GM19193 (cell line): ENCODE results near the gene GABARAPL1.

Experiments
- POLR2A ChIP-seq: IDR thresholded peaks from 4 replicates; pipeline ENCODE4 v1.6.1; 2011; ENCODE audit not compliant: insufficient read depth, insufficient read length; ENCODE audit errors: extremely low read depth

GABARAPL1 gene

DNA sequence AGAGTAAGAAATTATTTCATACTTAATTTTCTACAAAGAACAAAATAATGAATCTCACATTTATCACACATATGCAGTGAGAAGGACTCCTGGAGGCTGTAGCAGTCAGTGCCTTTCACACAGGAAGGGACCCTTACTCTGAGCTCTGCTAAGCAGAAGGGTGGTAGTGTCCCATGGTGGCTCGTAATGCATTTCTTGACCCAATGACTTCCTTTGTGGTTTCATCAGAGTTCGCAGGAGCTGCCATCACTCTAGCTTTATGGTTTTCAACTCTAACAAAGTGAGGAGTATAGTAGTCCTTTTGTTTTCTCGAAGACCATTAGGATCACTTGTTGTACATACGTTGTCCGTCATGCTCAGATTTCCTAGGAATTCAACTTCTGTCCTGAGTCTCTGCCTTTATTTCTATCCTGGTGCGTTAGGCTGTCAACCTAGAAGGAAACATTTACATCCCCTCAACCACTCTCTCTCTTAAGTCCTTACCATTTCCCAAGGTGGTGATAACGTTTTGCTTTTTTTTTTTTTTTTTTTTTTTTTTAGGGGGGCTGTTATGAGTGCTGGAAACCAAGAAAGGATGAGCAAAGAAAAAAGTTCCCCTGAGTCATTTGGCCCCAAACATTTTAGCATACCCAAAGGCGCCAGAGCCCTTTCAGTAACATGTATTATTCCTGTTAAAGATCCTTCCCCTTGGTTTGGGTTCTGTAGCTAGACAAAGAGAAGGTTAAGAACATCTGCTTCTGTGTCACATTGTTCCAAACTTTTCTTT lies 37.2 kb downstream of the GABARAPL1 start:
- TF ChIP-seq POLR2A = no peak

DNA sequence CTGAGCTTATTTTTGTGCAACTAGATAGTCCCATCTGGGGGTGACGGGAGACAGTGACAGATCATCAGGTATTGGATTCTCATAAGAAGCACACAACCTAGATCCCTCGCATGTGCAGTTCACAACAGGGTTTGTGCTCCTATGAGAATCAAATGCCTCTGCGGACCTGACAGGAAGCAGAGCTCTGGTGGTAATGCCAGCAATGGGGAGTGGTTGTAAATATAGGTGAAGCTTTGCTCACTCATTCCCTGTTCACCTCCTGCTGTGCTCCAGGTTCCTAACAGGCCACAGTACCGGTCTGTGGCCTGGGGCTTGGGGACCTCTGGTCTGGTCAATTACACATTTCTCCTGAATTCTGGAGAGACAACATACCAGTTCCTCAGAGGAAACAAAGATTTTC lies 39.0 kb downstream of the GABARAPL1 start:
- TF ChIP-seq POLR2A = no peak

DNA sequence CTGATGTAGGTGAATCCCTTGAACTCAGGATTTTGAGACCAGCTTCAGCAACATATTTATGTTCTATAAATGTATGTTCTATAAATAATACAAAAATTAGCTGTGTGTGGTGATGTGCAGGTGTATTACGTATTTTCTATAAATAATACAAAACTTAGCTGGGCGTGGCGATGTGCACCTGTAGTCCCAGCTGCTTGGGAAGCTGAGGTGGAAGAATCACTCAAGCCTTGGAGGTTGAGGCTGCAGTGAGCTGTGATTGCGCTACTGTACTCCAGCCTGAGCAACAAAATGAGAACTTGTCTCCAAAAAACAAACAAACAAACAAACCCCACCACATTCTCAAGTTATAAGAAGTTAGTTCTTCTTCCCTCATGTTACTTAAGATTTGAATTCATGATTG lies 39.5 kb downstream of the GABARAPL1 start:
- TF ChIP-seq POLR2A = no peak

DNA sequence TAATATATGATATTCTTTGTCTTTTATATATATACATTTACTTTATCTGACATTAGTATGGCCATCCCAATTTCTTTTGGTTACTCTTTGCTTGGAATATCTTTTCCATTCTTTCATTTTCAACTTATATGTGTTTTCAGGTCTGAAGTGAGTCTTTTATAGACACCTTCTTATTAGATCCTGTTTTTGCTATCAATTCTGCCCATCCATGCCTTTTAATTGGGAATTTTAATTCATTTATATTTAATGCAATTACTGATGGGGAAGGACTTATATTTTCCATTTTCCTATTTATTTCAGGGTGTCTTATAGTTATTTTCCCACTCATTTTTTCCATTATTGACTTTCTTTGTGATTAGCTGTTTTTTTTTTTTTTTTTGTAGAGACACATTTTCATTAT lies 43.4 kb downstream of the GABARAPL1 start:
- TF ChIP-seq POLR2A = no peak

DNA sequence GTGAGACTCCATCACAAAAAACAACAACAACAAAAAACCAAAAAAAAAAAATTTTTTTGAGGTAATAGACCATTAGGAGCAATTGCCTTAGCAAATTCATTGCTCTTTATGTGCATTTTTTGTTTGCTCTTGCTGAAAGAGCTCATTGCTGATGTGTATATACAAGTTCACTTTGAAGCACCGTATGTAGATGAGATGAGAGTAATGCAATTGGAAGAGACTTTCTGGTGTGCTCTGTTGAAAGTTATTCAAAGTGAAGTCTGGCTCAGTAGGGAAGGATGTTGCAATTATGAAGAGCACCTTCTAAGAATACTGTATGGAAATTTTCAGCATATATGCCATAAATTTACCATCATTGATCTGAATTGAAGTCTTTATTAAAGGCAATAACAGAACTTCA lies 48.2 kb downstream of the GABARAPL1 start:
- TF ChIP-seq POLR2A = no peak

DNA sequence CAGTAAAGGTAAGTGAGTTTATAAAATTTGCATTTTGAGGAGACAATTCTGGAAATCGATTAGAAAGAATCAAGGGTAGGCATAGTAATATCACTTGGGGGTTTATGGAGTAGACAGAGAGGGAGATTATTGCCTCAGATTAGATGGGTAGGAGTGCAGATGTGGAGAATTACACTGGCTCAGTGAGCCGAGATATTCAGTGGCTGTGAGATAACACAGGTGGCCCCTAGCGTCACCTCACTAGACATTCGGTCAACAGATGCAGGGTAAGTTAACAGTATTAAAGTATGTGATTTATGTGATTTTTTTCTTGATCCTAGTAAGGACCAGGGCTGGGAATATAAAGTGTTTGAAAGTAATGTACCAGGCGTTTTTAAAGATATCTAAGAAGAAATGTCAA lies 55.4 kb downstream of the GABARAPL1 start:
- TF ChIP-seq POLR2A = no peak

DNA sequence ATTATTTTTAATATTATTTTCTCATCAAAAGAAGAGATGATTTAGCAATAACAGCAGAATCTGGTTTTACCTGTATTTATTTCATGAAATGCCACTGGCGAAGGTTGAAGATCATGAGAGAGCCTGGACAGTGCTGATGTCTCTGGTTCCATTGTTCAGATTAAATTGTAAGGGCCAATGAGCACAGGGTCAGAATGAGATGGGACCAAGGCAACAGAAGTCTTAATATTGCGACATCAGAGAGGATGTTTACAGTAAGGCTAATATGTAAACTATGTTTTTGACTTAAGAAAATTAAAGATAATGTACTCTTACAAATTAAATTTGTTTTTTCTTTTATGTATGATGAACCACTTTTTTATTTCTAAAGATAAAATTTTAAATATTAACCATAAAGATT lies 59.8 kb downstream of the GABARAPL1 start:
- no peak for TF ChIP-seq POLR2A
